ENCODE results near the gene TUBA4A.
"Not testable (repeated sequence)": the region's sequence is repeated elsewhere in the genome, so short reads cannot be mapped to it uniquely, and the experiment has no call there.

TUBA4A gene

DNA sequence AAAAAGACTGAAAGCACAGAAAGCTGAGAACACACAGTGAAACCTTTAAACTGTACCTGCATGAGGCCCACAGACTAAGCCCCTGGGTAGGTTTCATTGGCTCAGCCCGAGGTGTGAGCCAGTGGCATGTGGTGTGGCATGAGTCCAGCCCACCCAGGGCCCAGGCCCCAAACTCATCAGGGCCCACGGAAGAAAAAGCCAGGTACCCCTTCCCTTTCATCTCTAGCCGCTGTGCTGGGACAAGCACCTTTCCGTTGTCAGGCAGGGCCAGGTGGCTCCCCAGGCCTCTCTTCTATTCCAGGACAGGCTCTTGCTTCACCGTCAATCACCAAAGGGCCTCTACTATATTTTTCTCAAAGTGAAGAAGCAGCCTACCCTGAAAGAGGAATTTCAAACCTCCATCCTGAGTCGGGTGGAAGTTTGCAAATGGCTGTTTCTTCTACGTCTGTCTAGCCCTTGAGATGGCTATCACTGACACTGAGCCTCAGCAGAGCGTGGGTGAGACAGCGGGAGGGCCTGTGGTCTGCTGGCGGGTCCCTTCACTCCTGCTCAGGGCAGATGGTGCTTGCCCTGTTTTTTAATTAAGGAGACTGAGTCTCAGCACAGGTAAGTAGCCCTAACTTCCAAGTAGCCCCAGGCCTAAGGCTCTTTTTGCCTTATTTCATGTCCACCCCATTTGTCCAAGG lies 34.0 kb upstream of the TUBA4A start:
- in situ Hi-C loops (cut with HindIII; ENCODE audit: low pct_ligation_motif_present, low pct_unique_long_range_greater_than_20kb, low sequenced_read_pairs) = no loop called here
- no peak for DNase-seq

GRCh38 chr2:219287116-219287440 lies 33.4 kb upstream of the TUBA4A start:
- in situ Hi-C loops (cut with HindIII; ENCODE audit: low pct_ligation_motif_present, low pct_unique_long_range_greater_than_20kb, low sequenced_read_pairs); DNase-seq: not testable (repeated sequence)

GRCh38 chr2:219286436-219287115 lies 32.9 kb upstream of the TUBA4A start:
- no peak for DNase-seq
- in situ Hi-C loops (cut with HindIII; ENCODE audit: low pct_ligation_motif_present, low pct_unique_long_range_greater_than_20kb, low sequenced_read_pairs) = no loop called here

- DNase-seq = no peak
- in situ Hi-C loops (cut with HindIII; ENCODE audit: low pct_ligation_motif_present, low pct_unique_long_range_greater_than_20kb, low sequenced_read_pairs) = no loop called here
Observed at GRCh38 chr2:219285894-219286425, 32.2 kb upstream of the TUBA4A start.

- no peak for DNase-seq
- in situ Hi-C loops (cut with HindIII; ENCODE audit: low pct_ligation_motif_present, low pct_unique_long_range_greater_than_20kb, low sequenced_read_pairs) = no loop called here
Observed at GRCh38 chr2:219285373-219285735, 31.6 kb upstream of the TUBA4A start.

- in situ Hi-C loops (cut with HindIII; ENCODE audit: low pct_ligation_motif_present, low pct_unique_long_range_greater_than_20kb, low sequenced_read_pairs) = no loop called here
- DNase-seq = no peak
Observed at GRCh38 chr2:219284501-219285372, 31.0 kb upstream of the TUBA4A start.

DNA sequence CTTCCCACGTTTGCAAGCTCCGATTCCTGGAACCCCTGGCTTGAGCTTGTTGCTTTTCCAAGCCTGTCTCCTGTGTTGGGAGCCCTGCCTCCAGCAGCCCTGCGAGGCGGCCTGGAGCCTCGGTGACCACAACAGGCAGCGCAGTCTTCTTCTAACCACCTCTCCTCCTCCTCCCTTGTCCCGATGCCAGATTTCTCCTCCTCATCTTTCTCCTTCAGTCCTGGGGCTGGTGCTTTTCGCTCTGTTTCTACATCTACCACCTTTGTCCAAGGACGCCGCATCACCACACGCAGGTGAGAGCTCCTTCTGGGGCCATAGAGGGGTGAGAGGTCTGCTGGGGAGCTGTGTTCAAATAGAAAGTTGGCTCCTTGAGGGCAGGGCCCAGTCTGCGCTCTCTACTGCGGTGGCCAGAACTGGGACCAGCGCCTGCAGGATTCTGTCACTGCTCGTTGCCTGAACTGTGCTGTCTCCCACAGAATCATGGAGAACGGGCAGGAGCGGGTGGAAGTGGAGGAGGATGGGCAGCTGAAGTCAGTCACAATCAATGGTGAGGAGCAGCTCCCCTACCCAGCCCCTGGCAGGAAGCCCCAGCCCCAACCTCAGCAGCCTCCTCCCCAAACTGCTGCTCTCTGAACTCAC lies 29.3 kb upstream of the TUBA4A start:
- no peak for DNase-seq
- in situ Hi-C loops (cut with HindIII; ENCODE audit: low pct_ligation_motif_present, low pct_unique_long_range_greater_than_20kb, low sequenced_read_pairs) = no loop called here

DNA sequence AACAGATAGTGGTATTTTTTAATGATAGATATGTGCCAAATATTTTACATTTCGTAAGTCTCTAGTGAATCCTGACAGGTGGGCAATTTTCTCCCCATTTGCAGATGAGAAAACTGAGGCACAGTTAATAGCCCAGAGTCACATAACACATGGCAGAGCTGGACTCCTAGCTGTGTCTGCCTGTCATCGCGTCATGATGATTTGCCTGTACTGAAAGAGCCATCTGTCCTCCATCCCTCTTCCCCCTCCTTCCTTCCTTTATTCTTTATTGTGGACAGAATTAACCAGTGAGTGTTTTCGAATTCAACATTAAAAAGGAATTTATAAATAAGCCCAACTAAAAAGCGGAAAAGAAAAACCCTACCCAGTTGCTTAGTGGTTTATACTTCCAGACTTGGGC lies 28.7 kb upstream of the TUBA4A start:
- in situ Hi-C loops (cut with HindIII; ENCODE audit: low pct_ligation_motif_present, low pct_unique_long_range_greater_than_20kb, low sequenced_read_pairs) = no loop called here
- DNase-seq = no peak

- no peak for DNase-seq
- in situ Hi-C loops (cut with HindIII; ENCODE audit: low pct_ligation_motif_present, low pct_unique_long_range_greater_than_20kb, low sequenced_read_pairs) = no loop called here
Observed at GRCh38 chr2:219281588-219281987, 27.9 kb upstream of the TUBA4A start.

DNA sequence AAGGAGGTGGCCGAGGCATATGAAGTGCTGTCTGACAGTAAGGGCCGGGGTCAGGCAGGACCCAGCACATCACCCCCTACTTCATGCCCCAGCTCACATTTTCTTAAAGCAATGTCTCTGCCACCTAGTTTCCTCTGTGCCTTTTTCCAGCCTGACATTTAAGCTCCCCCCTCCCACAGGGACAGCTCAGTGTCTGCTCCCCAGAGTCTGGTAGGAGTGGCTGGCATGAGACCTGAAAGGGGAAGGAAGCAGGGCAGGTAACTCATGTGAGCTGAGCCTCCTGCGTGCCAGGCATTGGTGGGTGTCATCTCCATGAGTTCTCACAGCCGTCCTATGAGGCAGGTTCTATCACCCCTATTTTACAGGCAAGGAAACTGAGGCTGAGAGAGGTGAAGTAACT lies 26.9 kb upstream of the TUBA4A start:
- in situ Hi-C loops (cut with HindIII; ENCODE audit: low pct_ligation_motif_present, low pct_unique_long_range_greater_than_20kb, low sequenced_read_pairs) = no loop called here
- DNase-seq = no peak

- in situ Hi-C loops (cut with HindIII; ENCODE audit: low pct_ligation_motif_present, low pct_unique_long_range_greater_than_20kb, low sequenced_read_pairs) = no loop called here
- no peak for DNase-seq
Observed at GRCh38 chr2:219279916-219280516, 26.3 kb upstream of the TUBA4A start.

- DNase-seq = peak; percentile 99
- in situ Hi-C loops (cut with HindIII; ENCODE audit: low pct_ligation_motif_present, low pct_unique_long_range_greater_than_20kb, low sequenced_read_pairs) = no loop called here
Observed at GRCh38 chr2:219279151-219279915, 25.6 kb upstream of the TUBA4A start, which contains the start of gene DNAJB2. TSS of gene DNAJB2 (plus strand) at chr2:219279366. CDS start at chr2:219279834, 468 bp downstream.

GRCh38 chr2:219278655-219279150 lies 25.0 kb upstream of the TUBA4A start:
- DNase-seq = no peak
- in situ Hi-C loops (cut with HindIII; ENCODE audit: low pct_ligation_motif_present, low pct_unique_long_range_greater_than_20kb, low sequenced_read_pairs) = no loop called here

DNA sequence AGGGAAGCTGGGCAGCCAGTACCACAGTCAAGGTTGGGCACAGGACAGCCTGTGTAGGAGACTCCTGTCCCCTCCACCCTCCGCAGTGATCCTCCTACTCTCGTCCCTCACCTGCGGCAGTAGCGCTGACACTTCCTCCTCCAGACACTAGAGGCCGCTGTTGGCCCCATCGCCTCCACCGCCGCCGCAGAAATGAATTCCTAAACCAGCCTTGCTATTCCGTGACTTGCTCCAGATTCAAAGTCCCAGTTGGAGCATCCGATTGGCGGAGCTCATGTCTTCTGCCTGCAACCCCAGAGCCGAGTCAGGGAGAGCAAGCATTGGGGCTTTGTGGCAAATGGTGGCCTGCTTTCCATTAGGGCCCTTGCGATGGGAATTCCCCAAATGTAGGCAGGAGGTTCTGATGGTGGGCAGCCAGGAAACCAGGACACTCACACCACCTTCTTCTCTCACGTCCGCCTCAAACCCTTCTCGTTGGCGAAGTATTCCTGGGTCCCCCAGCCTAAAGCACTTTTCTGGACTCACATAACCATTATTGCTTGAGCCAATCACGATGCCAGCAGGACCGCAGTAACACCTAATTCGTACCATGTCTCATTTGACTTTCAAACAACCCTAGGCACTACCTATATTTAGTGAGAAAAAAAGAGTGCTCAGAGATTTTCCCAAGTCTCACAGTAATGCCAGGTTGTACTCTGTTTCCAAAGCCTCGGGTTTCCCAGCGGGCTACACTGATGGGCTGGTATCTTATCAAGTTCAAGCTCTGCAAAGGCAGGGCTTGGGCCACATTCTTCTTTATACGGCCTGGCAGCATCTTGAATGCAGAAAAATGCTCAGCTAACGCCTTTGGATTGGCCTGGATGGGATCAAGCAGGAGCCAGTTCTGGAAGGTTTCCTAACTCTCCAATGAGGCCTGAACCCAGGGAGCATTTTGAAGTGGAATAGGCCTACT lies 24.3 kb upstream of the TUBA4A start:
- in situ Hi-C loops (cut with HindIII; ENCODE audit: low pct_ligation_motif_present, low pct_unique_long_range_greater_than_20kb, low sequenced_read_pairs) = no loop called here
- DNase-seq = peak; percentile 81

DNA sequence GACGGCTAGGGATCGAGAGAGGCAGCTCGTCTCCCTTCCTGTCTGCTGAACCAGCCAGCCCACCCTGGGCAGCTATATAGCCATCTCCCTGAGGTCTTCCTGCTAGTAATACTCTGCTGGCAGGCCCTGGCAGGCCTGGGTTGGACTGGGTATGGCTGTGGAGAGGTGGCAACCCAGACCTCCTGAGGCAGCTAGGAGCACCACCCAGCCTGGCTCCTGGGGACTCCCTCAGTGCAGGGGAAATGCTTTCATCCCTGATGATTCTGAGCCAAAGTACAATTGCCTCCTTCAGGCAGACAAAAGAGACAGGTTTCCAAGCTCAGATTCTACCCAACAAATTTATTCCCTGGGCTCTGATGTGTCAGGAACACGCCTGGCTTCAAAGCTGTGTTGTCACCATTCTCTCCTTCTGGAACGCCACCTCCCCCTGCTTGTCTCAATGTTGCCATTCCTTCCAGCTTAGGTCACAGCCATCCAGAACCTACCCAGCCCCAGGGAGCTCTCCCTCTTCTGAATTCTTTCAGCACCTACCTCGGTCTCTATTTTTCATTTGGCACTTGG lies 20.7 kb upstream of the TUBA4A start:
- in situ Hi-C loops (cut with HindIII; ENCODE audit: low pct_ligation_motif_present, low pct_unique_long_range_greater_than_20kb, low sequenced_read_pairs) = no loop called here
- DNase-seq = peak; percentile 95

GRCh38 chr2:219273937-219274336 lies 20.2 kb upstream of the TUBA4A start:
- in situ Hi-C loops (cut with HindIII; ENCODE audit: low pct_ligation_motif_present, low pct_unique_long_range_greater_than_20kb, low sequenced_read_pairs) = no loop called here
- DNase-seq = peak; percentile 90
